Measurements from ENCODE around the gene PAK3.

PAK3 gene

GRCh38 chrX:111262086-111262485, 166.1 kb downstream of the PAK3 start:
- in situ Hi-C loops (cut with MboI; ENCODE audit: low pct_unique_long_range_greater_than_20kb, low sequenced_read_pairs, unreplicated experiment) = no loop called here
- DNase-seq (ENCODE audit: low spot score) = no peak
- TF ChIP-seq CTCF (IDR thresholded peaks at IDR 0.05; ENCODE audit: extremely low read depth, insufficient read depth, missing control alignments) = no peak

GRCh38 chrX:111264385-111264784, 168.4 kb downstream of the PAK3 start:
- DNase-seq (ENCODE audit: low spot score) = no peak
- in situ Hi-C loops (cut with MboI; ENCODE audit: low pct_unique_long_range_greater_than_20kb, low sequenced_read_pairs, unreplicated experiment) = no loop called here
- no peak for TF ChIP-seq CTCF (IDR thresholded peaks at IDR 0.05; ENCODE audit: extremely low read depth, insufficient read depth, missing control alignments)

GRCh38 chrX:111265486-111265885, 169.5 kb downstream of the PAK3 start:
- no peak for TF ChIP-seq CTCF (IDR thresholded peaks at IDR 0.05; ENCODE audit: extremely low read depth, insufficient read depth, missing control alignments)
- DNase-seq (ENCODE audit: low spot score) = no peak
- in situ Hi-C loops (cut with MboI; ENCODE audit: low pct_unique_long_range_greater_than_20kb, low sequenced_read_pairs, unreplicated experiment) = no loop called here

GRCh38 chrX:111268506-111268905, 172.5 kb downstream of the PAK3 start:
- DNase-seq (ENCODE audit: low spot score) = no peak
- no peak for TF ChIP-seq CTCF (IDR thresholded peaks at IDR 0.05; ENCODE audit: extremely low read depth, insufficient read depth, missing control alignments)
- in situ Hi-C loops (cut with MboI; ENCODE audit: low pct_unique_long_range_greater_than_20kb, low sequenced_read_pairs, unreplicated experiment) = no loop called here

- no peak for DNase-seq (ENCODE audit: low spot score)
- in situ Hi-C loops (cut with MboI; ENCODE audit: low pct_unique_long_range_greater_than_20kb, low sequenced_read_pairs, unreplicated experiment) = no loop called here
- no peak for TF ChIP-seq CTCF (IDR thresholded peaks at IDR 0.05; ENCODE audit: extremely low read depth, insufficient read depth, missing control alignments)
Measured at GRCh38 chrX:111270339-111270738, 174.3 kb downstream of the PAK3 start, which contains the start of gene CAPN6. Gene CAPN6 (minus strand): TSS chrX:111270483. CDS start chrX:111263936, 6,547 bp downstream.

Data from GM13977 (cell line).